Activated CD8-positive, alpha-beta memory T cell treated with anti-CD3 and anti-CD28 coated beads for 4 hours (primary cell): Measurements from ENCODE around the gene ATP5PD.
"Not testable (repeated sequence)": the region's sequence is repeated elsewhere in the genome, so short reads cannot be mapped to it uniquely, and the experiment has no call there.

Experiments
- DNase-seq, 2 donors: peaks; one replicate each; pipeline ENCODE4 v3.0.0-alpha.2; 2020; ENCODE audit warnings: low read depth in 2 of 2

Gene ATP5PD

DNA sequence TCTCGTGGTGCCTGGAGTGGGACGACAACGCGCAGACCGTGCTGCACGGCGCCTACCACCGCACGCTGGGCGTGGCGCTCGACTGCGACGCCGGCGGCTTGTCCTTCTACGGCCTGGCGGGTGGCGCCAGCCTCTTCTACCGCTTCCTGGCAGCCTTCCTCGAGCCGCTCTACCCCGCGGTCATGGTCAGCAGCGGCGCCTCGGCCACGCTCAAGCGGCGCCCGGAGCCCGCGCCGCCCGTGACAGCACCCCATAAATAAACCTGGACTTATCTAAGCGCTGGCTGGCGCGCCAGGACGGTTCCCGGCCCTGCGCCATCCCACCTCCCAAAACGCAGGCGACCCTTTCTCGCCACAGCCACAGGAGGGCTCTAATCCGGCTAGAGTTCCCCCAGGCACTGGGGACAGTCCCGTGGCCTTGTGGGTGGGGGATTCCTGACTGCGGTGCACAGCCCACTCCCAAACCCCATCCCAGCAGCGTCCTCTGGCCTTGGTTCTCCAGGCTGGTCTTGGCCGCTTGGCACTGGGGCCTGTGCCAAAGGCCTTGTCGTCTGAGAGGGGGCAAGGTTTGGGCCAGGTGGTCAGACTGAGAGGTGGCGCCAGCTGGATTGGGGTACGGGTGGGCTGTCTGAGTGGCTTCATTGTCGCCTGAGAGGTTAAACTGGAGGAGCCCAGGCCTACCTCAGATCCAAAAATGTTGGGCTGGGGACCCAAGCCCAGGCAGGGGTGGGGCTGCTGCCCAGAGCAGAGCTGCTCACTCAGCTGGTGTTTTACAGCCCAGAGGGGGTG lies 30.9 kb upstream of the ATP5PD start:
- DNase-seq = no peak

- no peak for DNase-seq
These were observed 30.3 kb upstream of the ATP5PD start for GRCh38 chr17:75077072-75077495.

DNA sequence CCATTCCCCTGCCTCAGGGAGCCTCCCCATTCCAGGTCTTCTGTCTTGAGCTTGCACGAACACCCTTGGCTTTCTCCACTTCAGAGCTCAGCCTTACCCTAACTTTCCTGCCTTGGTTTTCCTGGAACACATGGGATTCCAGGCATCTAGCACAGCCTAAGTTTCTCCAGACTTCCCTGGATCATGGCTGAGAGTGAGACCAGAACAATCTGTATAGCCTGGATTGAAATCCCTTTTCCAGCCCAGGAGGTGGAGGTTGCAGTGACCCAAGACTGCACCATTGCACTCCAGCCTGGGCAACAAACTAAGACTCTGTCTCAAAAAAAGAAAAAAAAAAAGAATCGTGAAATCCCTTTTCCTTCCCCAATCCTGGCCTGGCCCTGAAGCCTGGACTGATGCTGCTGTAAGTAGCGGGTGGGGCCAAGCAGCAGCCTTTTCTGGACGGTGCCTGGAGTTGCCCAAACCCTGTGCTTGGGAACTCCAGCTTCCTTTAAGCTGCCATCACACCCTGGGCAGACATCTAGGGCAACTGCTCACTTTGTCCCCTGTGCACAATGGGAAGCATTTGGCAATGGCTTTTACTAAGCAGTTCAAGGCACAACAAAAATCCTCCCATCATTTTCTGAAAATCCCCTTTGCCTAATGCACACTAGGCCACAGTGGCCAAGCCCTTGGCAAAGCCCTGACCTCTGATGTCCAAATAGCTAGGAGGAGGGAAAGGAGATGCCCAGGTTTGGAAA lies 29.0 kb upstream of the ATP5PD start:
- DNase-seq = no peak

DNA sequence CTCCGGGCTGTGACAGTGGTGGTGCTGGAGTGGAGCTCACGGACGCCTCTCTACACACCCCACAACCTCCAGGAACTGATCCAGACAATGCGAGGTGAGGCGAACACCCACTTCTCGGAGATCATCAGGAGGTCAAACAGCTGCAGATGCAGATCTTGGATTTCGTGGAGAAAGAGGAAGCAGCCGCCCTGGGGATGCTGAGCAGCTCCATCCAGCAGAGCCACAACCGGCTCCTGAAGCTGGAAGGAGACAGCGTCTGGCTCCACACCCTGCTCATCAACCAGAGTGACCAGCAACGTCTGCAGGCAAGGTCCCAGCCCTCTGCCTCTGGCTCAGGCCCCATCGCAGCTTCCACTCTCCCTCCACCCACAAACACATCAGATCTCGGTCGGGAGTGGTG lies 27.8 kb upstream of the ATP5PD start:
- DNase-seq = no peak

- DNase-seq = no peak
These were observed 26.9 kb upstream of the ATP5PD start for GRCh38 chr17:75073618-75074047.

GRCh38 chr17:75072909-75073308 lies 26.1 kb upstream of the ATP5PD start:
- not testable (repeated sequence) for DNase-seq

- not testable (repeated sequence) for DNase-seq
These were observed 24.9 kb upstream of the ATP5PD start for GRCh38 chr17:75071478-75072271.

DNA sequence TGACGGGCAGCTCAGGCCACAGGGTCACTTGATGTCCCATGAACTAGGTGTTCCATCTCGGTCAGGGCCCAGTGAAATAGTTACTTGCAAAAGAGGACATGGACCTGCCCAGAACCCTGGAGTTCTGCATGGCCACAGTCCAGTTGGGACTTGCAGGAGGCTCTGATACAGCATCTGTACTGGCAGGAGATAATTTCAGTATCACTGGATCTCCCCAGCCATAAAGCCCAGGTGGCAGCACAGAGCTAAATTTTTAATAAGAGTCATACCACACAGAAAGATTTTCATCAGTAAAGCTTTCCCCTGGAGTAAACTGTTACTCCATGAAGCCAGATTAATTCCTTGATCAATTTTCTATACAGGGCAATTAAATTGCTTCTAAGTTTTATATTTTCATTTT lies 23.0 kb upstream of the ATP5PD start:
- no peak for DNase-seq

GRCh38 chr17:75068750-75069149 lies 22.0 kb upstream of the ATP5PD start:
- DNase-seq = no peak

DNA sequence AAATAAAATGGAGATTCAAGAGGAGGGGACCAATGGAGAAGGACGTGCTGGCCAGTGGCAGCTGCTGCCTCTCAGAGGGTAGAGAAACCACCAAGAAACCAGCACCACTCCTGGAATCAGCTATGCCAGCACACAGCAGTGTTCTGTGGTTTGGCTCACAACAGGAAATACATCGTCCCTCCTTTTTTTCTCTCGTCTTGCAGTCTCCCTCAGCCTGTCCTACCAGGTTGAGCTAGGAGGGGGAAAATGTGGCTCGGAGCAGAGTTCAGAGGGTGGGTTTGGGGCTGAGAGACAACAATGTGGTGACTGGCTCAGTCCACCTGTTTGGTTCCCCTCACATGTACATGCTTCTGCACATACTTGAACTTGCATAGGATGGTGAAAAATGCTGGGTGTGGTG lies 21.1 kb upstream of the ATP5PD start:
- DNase-seq = no peak

DNA sequence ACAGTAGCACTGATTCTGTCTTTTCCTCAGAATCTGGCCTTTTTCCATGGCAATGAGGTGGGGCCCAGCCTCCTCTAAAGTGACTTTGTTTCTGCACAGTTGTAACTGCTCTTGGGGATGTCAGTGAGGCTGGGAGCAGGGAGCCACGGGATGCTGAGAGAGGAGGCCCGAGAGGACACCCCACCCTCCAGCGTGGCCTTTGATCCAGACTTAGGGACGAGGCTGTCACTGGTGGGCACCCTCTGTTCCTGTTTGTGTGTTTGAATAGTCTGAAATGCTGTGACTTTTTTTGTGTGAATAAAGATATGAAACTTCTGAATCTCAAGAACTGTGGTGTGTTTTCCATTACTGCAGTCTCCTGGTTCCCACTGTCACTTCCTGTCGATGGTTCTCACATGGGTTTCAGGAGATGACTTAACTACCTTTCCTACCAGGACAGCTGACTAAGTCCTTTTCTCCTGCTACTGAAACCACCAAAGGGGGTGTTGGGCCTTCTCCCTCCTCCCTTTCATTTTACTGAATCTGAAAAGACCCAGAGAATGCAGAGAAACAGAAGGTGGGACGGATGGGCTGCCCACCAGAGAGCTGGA lies 18.9 kb upstream of the ATP5PD start:
- DNase-seq = no peak

- DNase-seq = no peak
These were observed 18.2 kb upstream of the ATP5PD start for GRCh38 chr17:75064867-75065561.

GRCh38 chr17:75064460-75064859 lies 17.7 kb upstream of the ATP5PD start:
- DNase-seq = no peak

DNA sequence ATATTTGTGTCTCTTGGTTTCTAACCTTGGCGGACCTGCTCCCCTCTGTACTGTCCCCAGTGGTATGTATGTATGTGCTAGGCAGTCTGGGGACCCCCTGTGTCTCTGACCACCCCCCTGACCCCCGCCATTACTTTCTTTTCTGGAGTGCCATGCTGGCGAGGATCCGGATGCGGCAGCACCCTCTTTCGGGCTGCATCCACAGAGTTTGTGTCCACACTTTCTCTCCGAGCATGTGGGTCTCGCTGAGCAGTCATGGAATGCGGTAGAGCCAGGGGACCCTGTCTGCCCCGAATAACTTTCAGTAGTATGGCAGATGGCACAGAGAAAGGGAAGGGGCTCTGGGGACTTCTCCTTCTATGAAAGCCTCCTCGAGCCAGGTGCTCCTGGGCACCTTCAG lies 17.3 kb upstream of the ATP5PD start:
- no peak for DNase-seq

DNA sequence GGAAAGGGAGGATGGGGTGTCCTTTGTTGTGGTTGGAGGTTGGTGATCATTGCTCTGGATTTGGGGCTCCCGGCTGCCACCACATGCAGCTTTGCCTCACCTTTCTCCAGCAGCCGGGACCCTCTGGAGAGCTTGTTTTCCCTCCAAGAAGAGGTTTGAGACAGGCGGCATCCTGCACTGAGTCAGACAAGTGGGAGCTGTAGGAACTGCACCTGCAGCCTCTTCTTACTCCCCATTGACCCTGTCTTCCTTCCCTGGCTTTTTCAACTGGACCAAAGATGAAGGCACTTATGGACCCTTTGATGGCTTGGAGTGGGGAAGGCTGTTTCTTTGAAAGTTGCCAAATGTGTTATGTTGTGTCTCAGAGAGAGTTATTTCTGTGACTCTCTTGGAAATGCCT lies 16.9 kb upstream of the ATP5PD start:
- DNase-seq = no peak

DNA sequence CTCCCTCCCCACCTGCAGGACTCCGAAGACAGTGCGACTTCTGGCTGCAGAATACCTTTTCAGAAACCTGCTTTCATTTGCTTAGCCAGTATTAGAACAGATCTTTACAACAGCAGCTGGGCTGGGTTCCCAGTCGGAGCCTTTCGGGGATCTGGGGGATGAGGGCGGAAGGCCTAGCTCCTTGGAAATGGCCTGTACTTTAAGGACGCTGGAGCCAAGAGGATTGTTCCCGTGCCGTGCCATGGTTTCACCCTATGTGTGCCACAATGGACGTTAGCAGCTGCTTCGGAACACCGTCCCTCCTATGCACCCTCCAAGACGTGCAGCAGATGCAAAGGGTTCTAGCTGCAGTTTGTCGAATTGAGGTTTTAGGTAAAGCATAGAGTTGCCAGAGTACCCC lies 16.4 kb upstream of the ATP5PD start:
- DNase-seq = no peak

GRCh38 chr17:75061618-75062017 lies 14.8 kb upstream of the ATP5PD start:
- DNase-seq = no peak

DNA sequence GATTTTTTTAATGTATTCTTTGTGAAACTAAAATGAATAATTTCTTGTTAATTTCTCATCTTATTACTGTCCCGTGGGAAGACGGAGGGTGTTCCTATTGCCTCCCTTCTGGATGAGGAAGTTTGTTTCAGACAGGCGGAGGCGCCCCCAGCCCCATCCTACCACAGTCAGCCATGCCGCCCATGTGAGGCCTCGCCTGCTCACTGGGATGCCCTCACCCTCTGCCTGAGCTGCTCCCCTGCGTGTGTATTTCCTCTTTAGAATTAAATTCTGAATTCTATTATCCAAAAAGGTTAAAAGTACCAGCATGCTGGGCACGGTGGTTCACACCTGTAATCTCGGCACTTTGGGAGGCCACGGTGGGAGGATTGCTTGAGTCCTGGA lies 14.3 kb upstream of the ATP5PD start:
- DNase-seq = no peak

DNA sequence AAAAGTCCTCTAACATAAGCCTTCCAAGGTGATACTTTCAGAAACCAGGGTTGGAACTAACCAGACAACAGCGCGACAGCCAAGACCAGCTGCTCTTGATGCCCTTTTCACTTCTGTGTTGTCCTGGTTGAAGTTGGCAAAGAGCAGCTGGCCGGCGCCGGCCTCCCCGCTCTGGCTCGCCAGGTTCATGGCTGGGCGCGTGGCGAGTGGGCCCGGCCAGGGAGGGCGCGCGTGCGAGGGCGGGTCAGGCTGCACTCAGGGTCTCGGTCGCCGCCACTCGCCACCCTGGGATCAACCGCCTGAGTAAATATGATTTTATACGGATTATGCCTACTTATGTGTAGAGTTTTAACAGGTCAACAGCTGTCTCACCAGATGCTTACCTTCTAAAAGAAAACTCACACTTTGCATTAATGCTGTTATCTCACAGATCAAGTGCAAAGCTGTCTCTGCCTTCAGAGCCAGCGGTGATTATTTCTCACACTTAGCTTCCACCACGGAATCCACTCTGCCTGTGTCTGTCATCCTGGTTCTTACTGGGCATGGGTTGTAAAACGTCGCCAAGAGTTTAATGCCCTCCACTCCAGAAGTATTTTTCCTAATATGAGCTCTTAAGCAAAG lies 13.8 kb upstream of the ATP5PD start:
- DNase-seq = no peak

DNA sequence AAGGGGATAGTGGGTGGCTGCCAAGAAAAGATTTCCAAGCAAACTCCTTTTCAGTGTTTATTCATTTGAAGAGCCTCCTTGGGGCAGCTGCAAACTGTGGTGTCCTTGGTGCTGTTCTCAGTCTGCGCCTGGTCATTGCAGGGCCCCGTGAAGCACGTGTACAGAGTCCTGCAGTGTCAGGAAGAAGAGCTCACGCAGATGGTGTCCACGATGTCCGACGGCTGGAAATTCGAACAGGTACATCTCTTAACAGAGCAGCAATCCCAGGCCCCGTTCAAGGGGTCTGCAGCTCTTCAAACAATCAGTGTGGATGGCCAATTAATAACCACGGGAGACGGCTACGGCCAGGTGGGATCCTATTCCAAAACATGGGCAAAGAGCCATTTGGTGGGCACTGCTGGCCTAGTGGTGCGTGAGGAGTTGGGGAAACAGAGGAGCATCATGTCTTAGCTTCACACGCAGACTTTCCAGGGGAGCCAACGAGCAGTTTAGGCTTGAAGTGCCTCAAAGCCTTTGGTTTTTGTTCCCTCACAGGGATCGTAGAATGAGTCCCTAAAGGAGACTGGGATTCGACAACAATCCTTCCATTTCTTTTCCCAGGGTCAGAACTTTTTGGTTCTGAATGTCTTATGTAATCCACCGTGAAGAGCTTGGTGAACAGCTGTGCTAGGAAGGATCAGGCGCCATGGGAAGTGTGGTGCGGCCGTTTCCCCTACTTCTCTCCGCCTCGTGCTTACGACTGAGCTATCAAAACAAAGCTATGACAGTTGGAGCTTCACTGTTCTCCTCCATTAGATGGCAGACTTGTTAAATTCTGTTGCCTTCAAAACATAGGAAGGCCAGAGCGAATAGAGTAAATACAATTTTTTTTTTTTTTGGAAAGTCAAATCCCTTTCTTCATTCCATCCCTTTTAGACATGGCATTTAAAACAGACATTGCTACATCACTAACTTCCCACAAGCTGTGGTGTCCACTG lies 12.9 kb upstream of the ATP5PD start:
- DNase-seq = no peak
